T-helper 9 cell (primary cell): ENCODE results near the gene NCSTN.
"Not testable (repeated sequence)": the region's sequence is repeated elsewhere in the genome, so short reads cannot be mapped to it uniquely, and the experiment has no call there.

ENCODE experiments used
- DNase-seq: peaks from one replicate; pipeline ENCODE4 v3.0.0-alpha.2; 2020

Gene NCSTN

GRCh38 chr1:160373696-160374095, 30.5 kb downstream of the NCSTN start:
- no peak for DNase-seq

GRCh38 chr1:160374306-160375110, 31.3 kb downstream of the NCSTN start:
- DNase-seq: no peak

GRCh38 chr1:160375788-160376524, 32.8 kb downstream of the NCSTN start:
- DNase-seq: no peak

- no peak for DNase-seq
Observed at GRCh38 chr1:160376525-160377131, 33.4 kb downstream of the NCSTN start.

GRCh38 chr1:160377585-160378206, 34.5 kb downstream of the NCSTN start:
- no peak for DNase-seq

GRCh38 chr1:160384812-160385211, 41.6 kb downstream of the NCSTN start:
- not testable (repeated sequence) for DNase-seq

GRCh38 chr1:160388406-160388805, 45.2 kb downstream of the NCSTN start:
- not testable (repeated sequence) for DNase-seq

GRCh38 chr1:160394673-160395072, 51.5 kb downstream of the NCSTN start:
- no peak for DNase-seq

GRCh38 chr1:160397651-160398050, 54.5 kb downstream of the NCSTN start:
- no peak for DNase-seq

GRCh38 chr1:160398823-160399222, 55.6 kb downstream of the NCSTN start:
- DNase-seq: no peak

GRCh38 chr1:160399544-160400222, 56.5 kb downstream of the NCSTN start:
- no peak for DNase-seq

- DNase-seq: peak; percentile 27
Observed at GRCh38 chr1:160400223-160400645, 57.1 kb downstream of the NCSTN start, which contains the start of gene VANGL2. Gene VANGL2, plus strand, starts transcription at chr1:160400564. Its CDS starts 15,274 bp downstream, at chr1:160415838.

GRCh38 chr1:160400646-160401486, 57.7 kb downstream of the NCSTN start:
- DNase-seq: no peak

GRCh38 chr1:160401487-160401805, 58.3 kb downstream of the NCSTN start:
- DNase-seq: no peak

- no peak for DNase-seq
Observed at GRCh38 chr1:160402001-160402795, 59.0 kb downstream of the NCSTN start.

GRCh38 chr1:160403244-160403643, 60.1 kb downstream of the NCSTN start:
- no peak for DNase-seq

GRCh38 chr1:160404094-160404493, 60.9 kb downstream of the NCSTN start:
- no peak for DNase-seq

- no peak for DNase-seq
Observed at GRCh38 chr1:160405331-160405877, 62.2 kb downstream of the NCSTN start.

- no peak for DNase-seq
Observed at GRCh38 chr1:160406131-160406968, 63.2 kb downstream of the NCSTN start.
